ENCODE data around the gene HNRNPUL1.

- TF ChIP-seq CTCF (conservative IDR thresholded peaks at IDR 0.05; ENCODE audit: low read length) = no peak
- TF ChIP-seq EZH2phosphoT487 (IDR thresholded peaks at IDR 0.05; ENCODE audit: borderline replicate concordance, low read depth, low read length) = no peak
Observed at GRCh38 chr19:41299755-41300089, 35.5 kb downstream of the HNRNPUL1 start.

Measured in OCI-LY7 (cell line).